ENCODE data around the gene ZNF362.

Gene ZNF362

GRCh38 chr1:33349778-33350610, 93.7 kb downstream of the ZNF362 start:
- DNase-seq: peak; percentile 84
